Measurements from ENCODE around the gene ADGRB3. TPM values are rescaled to one million over a fixed set of nuclear protein-coding genes. Genes with fewer than 3 reads are reported as not detected.
A peak's percentile ranks its signal among the peaks of the same experiment; 100 is the strongest.

The ADGRB3 gene
- not detected in 2 replicates for total RNA-seq (2014; rRNA removed; shearing (Covaris generic))

DNA sequence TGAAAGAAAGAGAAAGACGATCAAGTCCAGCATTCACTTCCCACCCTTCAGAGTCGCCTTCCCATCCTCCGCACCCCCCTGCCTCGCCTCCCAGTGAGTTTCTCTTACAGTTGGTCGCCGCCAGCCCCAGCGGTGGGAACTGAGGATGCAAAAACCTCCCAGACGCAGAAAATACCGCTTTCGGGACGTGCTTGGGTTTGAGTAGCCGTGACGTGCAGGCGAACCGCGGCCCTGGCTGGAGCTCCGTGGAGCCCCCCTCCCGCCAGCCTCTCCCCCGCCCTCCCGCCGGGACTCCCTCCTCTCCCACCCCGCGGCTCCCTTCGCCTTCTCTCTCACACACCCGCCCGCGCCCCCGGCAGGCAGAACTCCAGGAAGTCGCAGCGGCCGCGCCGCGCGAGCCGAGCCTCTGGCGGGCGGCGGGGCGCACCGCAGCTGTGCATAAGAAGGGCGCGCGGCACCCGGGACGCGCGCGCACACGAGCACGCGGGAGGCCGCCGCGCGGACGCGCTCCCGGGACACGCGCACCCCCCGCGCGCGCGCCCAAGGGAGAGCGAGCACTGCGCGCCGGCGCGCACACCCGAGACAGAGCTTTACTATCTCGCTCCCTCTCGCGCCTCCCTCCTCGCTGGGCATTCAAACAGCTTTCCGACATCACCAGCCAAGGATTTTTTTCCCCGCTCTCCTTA lies at the start of gene ADGRB3:
TSS of gene ADGRB3 (plus strand) at position 557 of the 686 bp plus-strand sequence. CDS start 3,394 bp downstream, outside the sequence.
- peaks cover 9% of the 10 kb centered on the region for H3K4me1 ChIP-seq (replicated peaks)
- peak; percentile 16 to 46 for DNase-seq (ENCODE audit: low read depth in 1 of 2, low spot score in 2 of 2)
- no peak within 1 kb of the TSS for H3K27ac ChIP-seq
- no peaks in the 10 kb centered on the region for H3K9me3 ChIP-seq (replicated peaks)
- peak within 1 kb of the TSS; percentile 34 for H3K4me3 ChIP-seq
- no peaks in the 10 kb centered on the region for H3K36me3 ChIP-seq
- H3K27me3 ChIP-seq (replicated peaks), result peaks cover 43% of the 10 kb centered on the region

GRCh38 chr6:68593558-68593957 lies 41.5 kb upstream of the ADGRB3 start:
- H3K36me3 ChIP-seq, result no peaks in the 10 kb centered on the region
- H3K27me3 ChIP-seq (replicated peaks), result no peaks in the 10 kb centered on the region
- no peaks in the 10 kb centered on the region for H3K4me1 ChIP-seq (replicated peaks)
- no peak overlapping the region for H3K4me3 ChIP-seq
- DNase-seq (ENCODE audit: low read depth in 1 of 2, low spot score in 2 of 2), result no peak
- H3K27ac ChIP-seq, result no peak overlapping the region
- no peaks in the 10 kb centered on the region for H3K9me3 ChIP-seq (replicated peaks)

- no peaks in the 10 kb centered on the region for H3K9me3 ChIP-seq (replicated peaks)
- no peak overlapping the region for H3K27ac ChIP-seq
- H3K27me3 ChIP-seq (replicated peaks), result no peaks in the 10 kb centered on the region
- H3K4me1 ChIP-seq (replicated peaks), result no peaks in the 10 kb centered on the region
- no peak overlapping the region for H3K4me3 ChIP-seq
- no peaks in the 10 kb centered on the region for H3K36me3 ChIP-seq
- no peak for DNase-seq (ENCODE audit: low read depth in 1 of 2, low spot score in 2 of 2)
These were observed 37.4 kb upstream of the ADGRB3 start for GRCh38 chr6:68597642-68598041.

DNA sequence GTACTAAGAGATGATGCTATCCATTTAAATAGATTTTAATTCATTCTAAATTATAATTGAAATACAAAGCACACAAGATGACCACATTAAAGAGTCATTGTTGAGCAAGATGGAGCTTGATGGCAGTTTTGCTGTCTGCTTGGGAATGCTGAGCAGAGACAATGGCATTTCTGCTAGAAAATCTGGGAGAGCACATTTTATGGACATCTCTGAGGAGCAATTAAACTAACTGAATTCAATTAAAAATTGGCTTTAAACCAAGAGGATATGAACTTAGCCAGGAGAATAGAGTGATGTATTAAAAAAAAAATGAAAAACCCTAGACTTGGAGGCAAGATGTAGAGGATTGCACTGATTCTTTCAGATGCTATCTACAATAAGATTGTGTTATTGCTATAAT lies 19.1 kb upstream of the ADGRB3 start:
- Histone ChIP-seq H3K4me1 (replicated peaks) (no peaks in the 10 kb centered on the region), H3K4me3 (no peak overlapping the region), H3K36me3 (no peaks in the 10 kb centered on the region), H3K9me3 (replicated peaks) (no peaks in the 10 kb centered on the region), H3K27ac (no peak overlapping the region), H3K27me3 (replicated peaks) (no peaks in the 10 kb centered on the region)
- no peak for DNase-seq (ENCODE audit: low read depth in 1 of 2, low spot score in 2 of 2)

- no peak for DNase-seq (ENCODE audit: low read depth in 1 of 2, low spot score in 2 of 2)
- H3K4me1 ChIP-seq (replicated peaks), result no peaks in the 10 kb centered on the region
- no peak overlapping the region for H3K27ac ChIP-seq
- no peaks in the 10 kb centered on the region for H3K27me3 ChIP-seq (replicated peaks)
- no peak overlapping the region for H3K4me3 ChIP-seq
- H3K36me3 ChIP-seq, result no peaks in the 10 kb centered on the region
- no peaks in the 10 kb centered on the region for H3K9me3 ChIP-seq (replicated peaks)
These were observed 9.1 kb upstream of the ADGRB3 start for GRCh38 chr6:68625998-68626397.

- Histone ChIP-seq H3K27me3 (replicated peaks) (peaks cover under 1% of the 10 kb centered on the region; the same call in 1 of the 2 replicates), H3K36me3 (no peaks in the 10 kb centered on the region), H3K27ac (no peak overlapping the region), H3K4me1 (replicated peaks) (no peaks in the 10 kb centered on the region), H3K9me3 (replicated peaks) (no peaks in the 10 kb centered on the region), H3K4me3 (no peak overlapping the region)
- DNase-seq (ENCODE audit: low read depth in 1 of 2, low spot score in 2 of 2), result no peak
These were observed 6.9 kb upstream of the ADGRB3 start for GRCh38 chr6:68628161-68628560.

DNA sequence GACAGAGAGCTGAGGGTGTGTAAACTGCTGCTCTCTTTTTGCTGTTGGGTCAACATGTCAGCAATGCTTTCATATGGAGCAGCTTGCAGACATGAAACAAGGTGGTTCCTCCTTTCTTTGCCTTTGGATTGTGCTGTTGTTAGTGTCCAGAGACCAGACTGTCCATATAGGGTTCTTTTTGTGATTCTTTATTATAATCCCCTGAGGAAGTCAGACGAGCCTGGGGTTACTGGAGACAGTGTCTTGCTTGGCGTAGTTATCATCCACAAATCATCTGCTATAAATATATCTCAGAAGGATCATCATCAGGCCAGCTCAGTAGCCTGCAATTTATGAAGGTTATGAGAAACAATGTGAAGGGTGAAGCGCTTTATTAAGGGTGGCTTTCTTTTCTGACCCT lies 2.3 kb upstream of the ADGRB3 start:
- DNase-seq (ENCODE audit: low read depth in 1 of 2, low spot score in 2 of 2), result no peak
- H3K27me3 ChIP-seq (replicated peaks), result peaks cover 43% of the 10 kb centered on the region
- H3K9me3 ChIP-seq (replicated peaks), result no peaks in the 10 kb centered on the region
- no peaks in the 10 kb centered on the region for H3K36me3 ChIP-seq
- no peak overlapping the region for H3K4me3 ChIP-seq
- H3K4me1 ChIP-seq (replicated peaks), result peaks cover 9% of the 10 kb centered on the region
- no peak overlapping the region for H3K27ac ChIP-seq

GRCh38 chr6:68633281-68633971 lies 1.7 kb upstream of the ADGRB3 start:
- Histone ChIP-seq H3K4me1 (replicated peaks) (peaks cover 9% of the 10 kb centered on the region), H3K9me3 (replicated peaks) (no peaks in the 10 kb centered on the region), H3K36me3 (no peaks in the 10 kb centered on the region), H3K27ac (no peak overlapping the region), H3K27me3 (replicated peaks) (peaks cover 43% of the 10 kb centered on the region), H3K4me3 (no peak overlapping the region)
- no peak for DNase-seq (ENCODE audit: low read depth in 1 of 2, low spot score in 2 of 2)

DNA sequence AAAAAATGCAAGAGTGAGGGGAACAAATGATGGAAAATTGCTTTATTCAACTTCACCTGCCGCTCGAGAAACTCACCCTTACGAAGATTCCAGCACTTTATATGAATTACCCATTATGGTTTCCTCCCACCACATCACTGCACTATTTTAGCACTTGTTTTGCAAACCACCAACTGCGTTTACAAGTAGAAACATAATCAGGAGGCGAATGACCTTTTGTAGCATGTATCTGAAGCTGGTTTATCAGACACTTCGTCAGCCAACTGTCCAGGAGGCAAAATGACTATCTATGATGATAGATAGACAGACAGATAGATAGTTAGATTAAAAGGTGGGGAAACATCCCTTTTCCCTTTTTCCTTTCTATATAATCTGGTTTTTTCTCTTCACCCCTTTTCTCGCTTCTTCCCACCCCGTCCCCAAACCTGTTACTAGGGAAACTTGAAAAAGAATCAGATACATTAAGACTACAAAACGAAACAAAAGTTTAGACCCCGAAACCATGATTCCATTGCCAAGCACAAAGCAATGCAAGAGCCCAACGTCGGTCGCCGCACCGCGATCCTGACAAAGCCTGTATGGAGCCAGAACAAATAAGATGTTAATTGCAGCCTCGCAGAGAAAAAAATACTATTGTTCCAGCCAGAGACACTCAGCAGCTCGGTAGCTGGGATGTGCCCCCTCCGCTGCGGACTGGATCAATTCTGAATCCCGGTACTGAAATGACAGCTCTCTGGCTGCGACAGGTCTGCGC lies 933 bp upstream of the ADGRB3 start:
- H3K27me3 ChIP-seq (replicated peaks), result peaks cover 43% of the 10 kb centered on the region
- peaks cover 9% of the 10 kb centered on the region for H3K4me1 ChIP-seq (replicated peaks)
- peak overlapping the region; percentile 34 for H3K4me3 ChIP-seq
- DNase-seq (ENCODE audit: low read depth in 1 of 2, low spot score in 2 of 2), result no peak
- no peak overlapping the region for H3K27ac ChIP-seq
- H3K36me3 ChIP-seq, result no peaks in the 10 kb centered on the region
- H3K9me3 ChIP-seq (replicated peaks), result no peaks in the 10 kb centered on the region

DNA sequence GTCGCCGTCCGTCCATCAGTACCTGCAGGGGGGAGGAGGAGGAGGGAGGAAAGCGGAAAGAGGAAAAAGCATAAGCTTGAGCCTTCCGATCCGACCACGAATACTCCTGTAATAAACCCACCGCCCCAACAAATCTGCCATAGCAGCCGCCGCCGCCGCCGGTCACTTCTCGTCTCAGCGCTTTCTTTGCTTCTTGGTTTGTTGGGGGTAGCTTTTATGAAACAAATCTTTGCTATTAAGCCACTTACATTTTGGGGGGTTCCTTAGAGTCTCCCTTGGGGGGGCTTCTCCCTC lies 277 bp downstream of the ADGRB3 start:
- peak in 1 of 2 experiments; percentile 9 for DNase-seq (ENCODE audit: low read depth in 1 of 2, low spot score in 2 of 2)
- Histone ChIP-seq H3K4me3 (peak overlapping the region; percentile 34), H3K27me3 (replicated peaks) (peaks cover 43% of the 10 kb centered on the region), H3K36me3 (no peaks in the 10 kb centered on the region), H3K27ac (no peak overlapping the region), H3K4me1 (replicated peaks) (peaks cover 9% of the 10 kb centered on the region), H3K9me3 (replicated peaks) (no peaks in the 10 kb centered on the region)

- Histone ChIP-seq H3K27ac (no peak overlapping the region), H3K4me1 (replicated peaks) (peaks cover 9% of the 10 kb centered on the region), H3K9me3 (replicated peaks) (no peaks in the 10 kb centered on the region), H3K36me3 (no peaks in the 10 kb centered on the region), H3K27me3 (replicated peaks) (peaks cover 43% of the 10 kb centered on the region), H3K4me3 (peak overlapping the region; percentile 34)
- DNase-seq (ENCODE audit: low read depth in 1 of 2, low spot score in 2 of 2), result peak in 1 of 2 experiments; percentile 10
These were observed 828 bp downstream of the ADGRB3 start for GRCh38 chr6:68635706-68636513.

DNA sequence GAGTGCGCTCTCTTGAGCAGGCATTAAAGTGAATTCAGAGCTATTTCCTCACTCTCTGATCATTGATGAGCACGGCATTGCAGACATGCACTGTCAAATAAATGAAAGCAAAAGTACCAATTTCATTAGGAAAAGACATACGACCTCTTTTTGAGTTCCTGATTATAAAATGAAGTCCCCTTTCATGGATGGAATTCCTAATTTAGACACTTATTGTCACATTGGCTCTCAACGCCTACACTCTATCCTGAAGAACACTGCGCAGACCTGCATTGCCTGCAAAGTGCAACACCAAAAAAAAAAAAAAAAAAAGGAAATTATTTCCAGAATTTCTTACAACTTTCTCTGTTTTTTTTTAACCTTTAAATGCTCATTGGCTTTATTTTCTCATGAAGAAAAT lies 1.6 kb downstream of the ADGRB3 start:
- H3K27me3 ChIP-seq (replicated peaks), result peaks cover 43% of the 10 kb centered on the region
- H3K4me3 ChIP-seq, result no peak overlapping the region

GRCh38 chr6:68637071-68637470 lies 2.0 kb downstream of the ADGRB3 start:
- Histone ChIP-seq H3K36me3 (no peaks in the 10 kb centered on the region), H3K27me3 (replicated peaks) (peaks cover 43% of the 10 kb centered on the region), H3K9me3 (replicated peaks) (no peaks in the 10 kb centered on the region), H3K4me1 (replicated peaks) (peaks cover 9% of the 10 kb centered on the region), H3K4me3 (no peak overlapping the region), H3K27ac (no peak overlapping the region)
- no peak for DNase-seq (ENCODE audit: low read depth in 1 of 2, low spot score in 2 of 2)

More for the DNA sequence above, 1.6 kb downstream of the ADGRB3 start:
- no peak overlapping the region for H3K27ac ChIP-seq
- no peaks in the 10 kb centered on the region for H3K36me3 ChIP-seq
- no peak for DNase-seq (ENCODE audit: low read depth in 1 of 2, low spot score in 2 of 2)
- H3K4me1 ChIP-seq (replicated peaks), result peaks cover 9% of the 10 kb centered on the region
- no peaks in the 10 kb centered on the region for H3K9me3 ChIP-seq (replicated peaks)
